ENCODE results near the gene SPOPL.
"Not testable (repeated sequence)": the region's sequence is repeated elsewhere in the genome, so short reads cannot be mapped to it uniquely, and the experiment has no call there.

The SPOPL gene

DNA sequence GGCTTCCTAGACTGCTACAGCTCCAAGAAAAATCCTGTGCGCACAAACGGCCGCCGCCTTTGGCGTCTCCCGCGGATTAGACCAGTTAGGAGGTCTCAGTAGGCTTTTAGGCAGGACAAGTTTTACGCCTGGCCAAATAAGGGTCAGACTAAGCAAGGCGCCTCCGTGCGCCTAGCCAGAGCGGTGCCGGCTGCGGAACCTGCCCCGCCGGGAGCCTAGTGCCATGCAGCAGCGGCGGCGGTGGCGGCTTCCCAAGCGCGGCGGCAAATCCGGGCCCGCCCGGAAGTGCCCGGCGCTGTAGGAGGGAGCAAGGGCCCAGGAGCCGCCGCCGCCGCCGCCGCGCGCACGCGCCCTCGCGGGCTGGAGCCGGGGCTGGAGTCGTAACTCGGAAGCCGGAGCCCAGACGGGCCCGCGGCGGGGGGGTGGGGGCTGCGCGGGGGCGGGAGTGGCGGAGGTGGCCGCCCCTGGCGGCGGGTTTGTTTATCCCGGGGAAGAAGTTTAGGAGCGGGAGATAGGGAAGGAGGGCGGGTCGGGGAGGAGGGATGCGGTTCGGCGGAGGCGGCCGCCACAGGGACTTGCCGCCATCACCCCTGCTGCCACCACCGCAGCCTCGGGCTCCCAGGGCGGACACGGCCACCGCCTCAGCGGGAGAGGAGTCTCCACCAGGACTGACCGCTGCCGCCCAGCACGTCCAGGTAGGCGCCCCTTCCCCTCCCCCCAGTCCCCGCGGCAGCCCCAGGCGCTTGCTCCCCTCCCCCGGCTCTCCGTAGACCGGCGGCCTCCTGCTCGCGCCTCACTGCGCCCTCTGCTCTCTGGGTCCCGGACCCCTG lies at the start of gene SPOPL:
TSS of gene SPOPL (plus strand) at position 346 of the 830 bp plus-strand sequence. CDS start 48,447 bp downstream, outside the sequence.
- H3K36me3 Mint-ChIP-seq (ENCODE audit: low read depth): peaks cover 1% of the 10 kb centered on the region
- H3K27ac Mint-ChIP-seq: peak within 1 kb of the TSS; percentile 94
- peaks cover 20% of the 10 kb centered on the region for H3K27me3 Mint-ChIP-seq (ENCODE audit: low read depth)
- no peaks in the 10 kb centered on the region for H3K9me3 Mint-ChIP-seq
- peak; percentile 89 for DNase-seq (ENCODE audit: low spot score)
- H3K4me1 Mint-ChIP-seq (ENCODE audit: low read depth): peaks cover 26% of the 10 kb centered on the region
- H3K4me3 Mint-ChIP-seq: peak within 1 kb of the TSS; percentile 94

DNA sequence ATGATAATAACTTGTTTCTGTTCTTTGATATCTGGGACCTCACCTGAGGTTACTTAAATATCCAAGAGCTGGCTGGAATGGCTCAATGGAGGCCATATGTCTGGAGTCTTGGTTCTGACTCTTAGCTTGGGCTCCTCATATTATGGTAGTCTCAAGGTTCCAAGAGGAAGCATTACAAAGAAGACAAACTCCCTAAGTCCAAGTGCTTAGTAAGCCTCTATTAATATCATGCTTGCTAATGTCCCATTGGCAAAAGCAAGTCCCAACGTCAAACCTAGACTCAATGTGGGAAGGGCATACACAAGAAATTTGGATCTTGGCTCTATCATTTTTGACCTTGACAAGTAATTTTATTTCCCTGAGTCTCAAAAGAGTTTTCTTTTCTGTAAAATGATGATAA lies 49.2 kb upstream of the SPOPL start:
- H3K27me3 Mint-ChIP-seq (ENCODE audit: low read depth): no peaks in the 10 kb centered on the region
- H3K4me3 Mint-ChIP-seq: no peak overlapping the region
- no peak for DNase-seq (ENCODE audit: low spot score)
- no peaks in the 10 kb centered on the region for H3K9me3 Mint-ChIP-seq
- no peaks in the 10 kb centered on the region for H3K4me1 Mint-ChIP-seq (ENCODE audit: low read depth)
- H3K36me3 Mint-ChIP-seq (ENCODE audit: low read depth): no peaks in the 10 kb centered on the region
- H3K27ac Mint-ChIP-seq: no peak overlapping the region

DNA sequence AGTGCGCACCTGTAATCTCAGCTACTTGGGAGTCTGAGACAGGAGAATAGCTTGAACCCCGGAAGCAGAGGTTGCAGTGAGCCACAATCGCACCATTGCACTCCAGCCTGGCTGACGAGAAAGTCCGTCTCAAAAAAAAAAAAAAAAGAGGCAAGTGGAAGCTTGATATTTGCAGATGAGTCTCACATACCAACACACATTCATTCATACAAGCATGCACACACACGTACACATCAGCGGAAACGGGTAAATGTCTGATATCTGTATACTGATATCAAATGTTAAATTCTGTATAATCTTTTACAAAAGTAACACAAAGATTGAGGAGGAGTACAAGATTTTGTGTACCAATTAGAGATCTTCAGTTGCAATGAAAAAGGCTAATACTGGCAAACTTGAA lies 47.8 kb upstream of the SPOPL start:
- Mint-ChIP-seq H3K36me3 (ENCODE audit: low read depth) (no peaks in the 10 kb centered on the region), H3K27ac (no peak overlapping the region), H3K4me3 (no peak overlapping the region), H3K9me3 (peaks cover 1% of the 10 kb centered on the region), H3K4me1 (ENCODE audit: low read depth) (no peaks in the 10 kb centered on the region), H3K27me3 (ENCODE audit: low read depth) (no peaks in the 10 kb centered on the region)
- no peak for DNase-seq (ENCODE audit: low spot score)

DNA sequence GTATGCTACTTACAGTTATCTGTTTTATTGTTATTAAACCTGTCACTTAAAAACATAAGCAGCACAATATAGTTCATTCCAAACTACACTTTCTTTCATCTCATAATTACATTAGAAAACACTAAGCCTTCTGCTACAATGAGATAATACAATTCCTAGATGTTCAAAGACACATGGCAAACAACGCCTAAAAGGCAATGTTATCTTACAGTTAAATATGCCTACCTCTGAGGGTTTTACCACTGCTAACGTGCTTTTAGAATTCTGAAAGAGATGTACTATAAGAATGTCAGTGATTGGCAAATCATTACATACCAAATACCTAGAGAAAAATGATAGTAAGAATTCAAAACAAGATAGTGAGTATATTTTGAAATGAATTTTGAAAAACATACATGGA lies 46.8 kb upstream of the SPOPL start:
- no peak for DNase-seq (ENCODE audit: low spot score)
- Mint-ChIP-seq H3K9me3 (peaks cover 4% of the 10 kb centered on the region), H3K27ac (no peak overlapping the region), H3K36me3 (ENCODE audit: low read depth) (no peaks in the 10 kb centered on the region), H3K4me3 (no peak overlapping the region), H3K4me1 (ENCODE audit: low read depth) (no peaks in the 10 kb centered on the region), H3K27me3 (ENCODE audit: low read depth) (no peaks in the 10 kb centered on the region)

DNA sequence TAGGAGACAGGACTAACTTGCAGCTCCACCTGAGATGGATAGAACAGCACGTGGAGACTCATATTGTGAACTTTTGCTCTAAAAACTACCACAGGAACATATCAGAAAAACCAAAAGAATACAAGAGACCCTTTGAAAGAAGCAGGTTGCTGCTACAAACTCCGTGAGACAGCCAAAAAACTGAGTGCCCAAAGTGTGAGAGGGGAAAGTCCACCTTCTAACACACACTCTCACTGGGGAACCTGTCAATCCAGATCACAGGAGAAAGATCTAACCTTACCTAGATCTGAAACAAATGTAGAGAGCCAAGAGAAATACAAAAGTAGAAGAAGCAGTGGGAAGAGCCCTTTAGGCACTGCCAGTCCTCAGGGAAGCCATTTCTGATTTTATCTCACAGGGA lies 46.3 kb upstream of the SPOPL start:
- H3K36me3 Mint-ChIP-seq (ENCODE audit: low read depth): no peaks in the 10 kb centered on the region
- DNase-seq (ENCODE audit: low spot score): no peak
- no peaks in the 10 kb centered on the region for H3K27me3 Mint-ChIP-seq (ENCODE audit: low read depth)
- H3K27ac Mint-ChIP-seq: no peak overlapping the region
- no peak overlapping the region for H3K4me3 Mint-ChIP-seq
- H3K4me1 Mint-ChIP-seq (ENCODE audit: low read depth): no peaks in the 10 kb centered on the region
- peaks cover 4% of the 10 kb centered on the region for H3K9me3 Mint-ChIP-seq

DNA sequence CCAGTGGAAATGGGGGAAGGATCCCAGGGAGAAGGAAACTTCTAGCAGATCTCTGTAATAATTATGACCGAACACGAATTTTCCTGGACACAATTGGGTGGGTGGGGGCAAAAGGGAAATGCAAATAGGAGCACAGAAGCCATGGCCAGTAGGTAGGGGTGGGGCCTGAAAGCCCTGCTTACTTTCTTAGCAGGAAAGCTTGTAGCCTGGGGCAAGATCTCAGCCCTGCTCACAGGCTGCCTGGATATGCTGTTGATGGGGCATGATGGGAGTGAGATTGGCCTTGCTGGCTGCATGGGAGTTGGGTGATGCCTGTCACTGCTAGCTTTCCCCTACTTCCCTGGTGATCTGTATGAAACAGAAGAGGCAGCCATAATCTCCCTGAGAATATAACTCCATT lies 45.9 kb upstream of the SPOPL start:
- peaks cover 4% of the 10 kb centered on the region for H3K9me3 Mint-ChIP-seq
- H3K36me3 Mint-ChIP-seq (ENCODE audit: low read depth): no peaks in the 10 kb centered on the region
- H3K27ac Mint-ChIP-seq: no peak overlapping the region
- H3K27me3 Mint-ChIP-seq (ENCODE audit: low read depth): no peaks in the 10 kb centered on the region
- no peak for DNase-seq (ENCODE audit: low spot score)
- H3K4me3 Mint-ChIP-seq: no peak overlapping the region
- H3K4me1 Mint-ChIP-seq (ENCODE audit: low read depth): no peaks in the 10 kb centered on the region

DNA sequence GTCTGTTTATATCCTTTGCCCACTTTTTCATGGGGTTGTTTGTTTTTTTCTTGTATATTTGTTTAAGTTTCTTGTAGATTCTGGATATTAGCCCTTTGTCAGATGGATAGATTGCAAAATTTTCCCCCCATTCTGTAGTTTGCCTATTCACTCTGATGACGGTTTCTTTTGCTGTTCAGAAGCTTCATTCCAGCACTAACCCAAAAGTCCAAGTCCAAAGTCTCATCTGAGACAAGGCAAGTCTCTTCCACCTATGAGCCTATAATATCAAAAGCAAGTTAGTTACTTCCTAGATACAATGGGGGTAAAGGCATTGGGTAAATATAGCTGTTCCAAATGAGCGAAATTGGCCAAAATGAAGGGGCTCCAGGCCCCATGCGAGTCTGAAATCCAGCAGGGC lies 38.9 kb upstream of the SPOPL start:
- H3K4me3 Mint-ChIP-seq; H3K27ac Mint-ChIP-seq; DNase-seq (ENCODE audit: low spot score); H3K4me1 Mint-ChIP-seq (ENCODE audit: low read depth); H3K9me3 Mint-ChIP-seq; H3K36me3 Mint-ChIP-seq (ENCODE audit: low read depth); H3K27me3 Mint-ChIP-seq (ENCODE audit: low read depth): not testable (repeated sequence)

DNA sequence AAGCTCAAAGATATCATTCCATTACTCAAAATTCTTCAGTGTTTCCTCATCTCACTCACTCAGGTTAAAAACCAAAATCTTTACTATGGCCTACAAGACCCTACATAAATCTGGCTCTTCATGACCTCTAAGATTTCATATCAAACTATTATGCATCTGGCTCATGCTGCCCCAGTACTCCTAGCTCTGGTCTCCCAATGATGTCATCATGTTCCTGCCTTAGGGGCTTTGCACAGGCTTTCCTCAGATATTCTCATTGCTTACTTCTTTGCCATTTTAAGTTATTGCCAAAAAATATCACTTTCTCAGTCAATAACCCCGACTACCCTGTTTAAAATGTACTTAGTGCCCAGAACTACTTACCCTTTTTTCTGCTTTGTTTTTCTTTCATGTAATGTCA lies 33.0 kb upstream of the SPOPL start:
- Mint-ChIP-seq H3K27me3 (ENCODE audit: low read depth) (no peaks in the 10 kb centered on the region), H3K4me3 (no peak overlapping the region), H3K27ac (no peak overlapping the region), H3K36me3 (ENCODE audit: low read depth) (no peaks in the 10 kb centered on the region), H3K4me1 (ENCODE audit: low read depth) (no peaks in the 10 kb centered on the region), H3K9me3 (peaks cover 2% of the 10 kb centered on the region)
- no peak for DNase-seq (ENCODE audit: low spot score)

DNA sequence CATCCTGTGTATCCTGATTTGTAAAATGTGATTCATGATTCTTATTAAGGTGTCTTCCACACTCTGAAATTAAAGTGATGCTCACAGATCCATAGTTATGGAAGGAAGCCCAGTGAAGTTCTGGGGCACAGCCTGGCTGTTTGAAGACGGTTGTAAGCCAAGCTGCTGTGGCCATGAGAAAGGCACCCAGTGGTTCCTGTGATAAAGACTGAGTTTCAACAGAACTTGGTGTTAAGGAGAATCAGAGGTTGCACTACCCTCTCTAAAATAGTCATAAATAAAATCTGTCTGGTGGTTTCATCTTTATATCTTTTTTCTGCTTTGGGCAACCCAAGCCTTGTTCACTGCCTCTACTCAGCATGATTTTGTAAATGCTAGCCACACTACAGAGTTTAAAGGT lies 32.2 kb upstream of the SPOPL start:
- H3K36me3 Mint-ChIP-seq (ENCODE audit: low read depth): no peaks in the 10 kb centered on the region
- no peaks in the 10 kb centered on the region for H3K27me3 Mint-ChIP-seq (ENCODE audit: low read depth)
- no peaks in the 10 kb centered on the region for H3K4me1 Mint-ChIP-seq (ENCODE audit: low read depth)
- no peak for DNase-seq (ENCODE audit: low spot score)
- H3K9me3 Mint-ChIP-seq: no peaks in the 10 kb centered on the region
- H3K27ac Mint-ChIP-seq: no peak overlapping the region
- no peak overlapping the region for H3K4me3 Mint-ChIP-seq

DNA sequence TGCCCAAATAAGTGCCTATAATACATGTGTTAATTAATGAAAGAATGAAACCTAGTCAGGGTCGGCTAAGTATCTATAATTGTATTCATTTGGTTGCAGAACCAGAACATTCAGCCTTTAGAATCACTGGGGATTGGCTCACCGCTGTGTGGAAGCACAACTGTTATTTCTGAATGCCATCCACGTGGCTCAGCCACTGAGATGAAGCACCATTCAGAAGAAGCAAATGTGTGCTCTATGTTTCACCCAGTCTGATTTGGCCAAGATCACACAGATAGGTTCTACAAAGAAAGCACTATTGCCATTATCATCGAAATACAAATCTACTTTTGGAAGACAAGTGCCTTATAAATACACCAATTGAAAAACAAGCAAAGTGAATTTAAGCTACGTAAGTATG lies 30.6 kb upstream of the SPOPL start:
- Mint-ChIP-seq H3K36me3 (ENCODE audit: low read depth) (no peaks in the 10 kb centered on the region), H3K4me3 (no peak overlapping the region), H3K9me3 (no peaks in the 10 kb centered on the region), H3K4me1 (ENCODE audit: low read depth) (no peaks in the 10 kb centered on the region), H3K27me3 (ENCODE audit: low read depth) (no peaks in the 10 kb centered on the region), H3K27ac (no peak overlapping the region)
- no peak for DNase-seq (ENCODE audit: low spot score)

DNA sequence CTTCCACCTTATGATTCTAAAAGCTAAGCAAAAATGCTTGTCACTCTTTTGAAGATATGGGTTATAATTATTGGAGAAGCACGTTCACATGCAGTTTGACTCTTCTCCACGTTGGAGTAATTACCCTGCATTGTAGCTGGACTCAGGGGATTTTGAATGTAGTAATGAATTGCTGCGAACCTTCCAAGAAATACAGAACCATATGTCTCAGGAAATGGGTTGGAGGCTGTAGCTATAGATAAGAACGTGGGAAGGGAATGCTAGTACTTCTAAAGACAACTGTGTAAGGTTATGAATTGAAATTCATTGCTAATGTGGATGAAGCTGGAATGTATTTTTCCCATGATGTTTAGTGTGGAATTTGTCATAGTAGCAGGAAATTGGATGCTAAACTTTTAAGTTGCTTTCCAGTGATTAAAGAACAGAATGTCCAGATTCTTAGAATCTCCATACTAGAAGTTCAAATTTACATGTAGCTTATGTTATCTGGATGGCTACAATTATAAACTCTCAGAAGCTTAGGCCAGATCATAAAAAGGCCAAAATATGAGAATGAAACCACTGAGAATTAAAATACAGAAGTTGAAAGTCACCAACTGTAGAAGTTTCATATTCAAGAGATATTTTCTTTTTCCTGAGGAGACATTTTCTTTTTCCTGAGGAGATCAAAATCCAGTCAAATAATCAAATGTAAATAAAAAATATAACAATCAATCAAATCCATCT lies 27.3 kb upstream of the SPOPL start:
- no peaks in the 10 kb centered on the region for H3K36me3 Mint-ChIP-seq (ENCODE audit: low read depth)
- no peak overlapping the region for H3K4me3 Mint-ChIP-seq
- no peaks in the 10 kb centered on the region for H3K4me1 Mint-ChIP-seq (ENCODE audit: low read depth)
- H3K9me3 Mint-ChIP-seq: no peaks in the 10 kb centered on the region
- no peaks in the 10 kb centered on the region for H3K27me3 Mint-ChIP-seq (ENCODE audit: low read depth)
- H3K27ac Mint-ChIP-seq: no peak overlapping the region
- DNase-seq (ENCODE audit: low spot score): no peak

DNA sequence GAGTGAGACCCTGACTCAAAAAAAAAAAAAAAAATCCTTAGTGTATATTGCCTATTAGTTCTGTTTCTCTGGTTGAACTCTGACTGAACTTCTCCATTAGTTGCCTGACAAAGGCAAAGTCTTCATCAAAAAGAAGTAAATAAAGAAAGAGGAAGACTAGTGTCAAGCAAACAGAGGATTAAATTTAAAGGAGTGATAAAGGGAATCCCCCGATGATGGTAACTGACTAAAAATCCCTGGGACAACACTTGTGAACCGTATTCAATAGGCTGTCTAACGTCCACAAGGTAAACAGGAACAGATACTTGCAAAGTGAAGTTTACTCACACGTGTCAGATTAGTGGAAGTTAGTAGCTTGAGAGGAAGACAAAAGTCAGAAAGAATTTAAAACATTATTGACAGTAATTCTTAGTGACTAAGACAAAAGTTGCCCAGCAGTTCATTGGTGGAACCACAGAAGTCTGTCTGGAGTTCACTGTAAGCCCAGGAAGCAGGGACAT lies 26.2 kb upstream of the SPOPL start:
- Mint-ChIP-seq H3K4me3 (no peak overlapping the region), H3K9me3 (no peaks in the 10 kb centered on the region), H3K27ac (no peak overlapping the region), H3K27me3 (ENCODE audit: low read depth) (no peaks in the 10 kb centered on the region), H3K36me3 (ENCODE audit: low read depth) (no peaks in the 10 kb centered on the region), H3K4me1 (ENCODE audit: low read depth) (no peaks in the 10 kb centered on the region)
- DNase-seq (ENCODE audit: low spot score): no peak

DNA sequence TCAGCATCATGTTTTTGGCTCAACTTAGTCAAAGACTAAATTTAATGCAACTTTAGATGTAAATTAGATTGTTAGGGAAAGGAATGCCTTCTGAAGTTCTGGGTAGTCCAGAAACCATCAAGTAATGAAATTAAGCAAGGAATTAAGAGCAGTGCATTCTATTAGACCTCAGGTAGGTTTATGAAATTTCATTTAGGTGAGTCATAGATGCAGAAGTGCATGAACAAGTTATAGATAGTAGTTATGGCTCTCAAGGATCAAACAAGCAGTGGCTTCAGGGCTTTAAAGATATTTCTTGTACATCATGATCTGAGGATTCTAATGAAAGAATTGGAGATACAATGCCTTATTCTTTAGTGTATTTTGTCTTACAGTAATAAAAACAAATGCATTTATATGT lies 25.4 kb upstream of the SPOPL start:
- Mint-ChIP-seq H3K27me3 (ENCODE audit: low read depth) (no peaks in the 10 kb centered on the region), H3K4me1 (ENCODE audit: low read depth) (no peaks in the 10 kb centered on the region), H3K36me3 (ENCODE audit: low read depth) (no peaks in the 10 kb centered on the region), H3K4me3 (no peak overlapping the region), H3K9me3 (no peaks in the 10 kb centered on the region), H3K27ac (no peak overlapping the region)
- no peak for DNase-seq (ENCODE audit: low spot score)

DNA sequence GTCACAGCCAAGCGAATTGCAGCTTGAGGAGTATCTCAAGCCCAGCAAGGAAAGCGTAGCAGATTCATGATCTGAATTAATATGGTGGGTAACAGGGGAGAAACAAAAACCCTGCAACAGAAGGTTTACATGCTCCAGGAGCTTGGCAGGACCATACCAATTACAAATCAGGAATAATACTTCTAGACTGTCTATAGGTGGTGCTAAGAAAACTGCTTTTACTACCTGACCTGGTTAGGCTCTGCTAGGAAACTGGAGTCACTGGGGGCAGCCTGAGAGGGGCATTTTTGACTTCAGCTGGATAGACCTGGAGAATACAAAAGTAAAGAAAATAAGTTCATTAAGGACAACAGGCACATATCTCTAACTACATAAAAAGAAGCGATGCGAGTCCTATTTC lies 24.6 kb upstream of the SPOPL start:
- no peak overlapping the region for H3K27ac Mint-ChIP-seq
- no peak for DNase-seq (ENCODE audit: low spot score)
- H3K36me3 Mint-ChIP-seq (ENCODE audit: low read depth): no peaks in the 10 kb centered on the region

More for the DNA sequence above, 24.6 kb upstream of the SPOPL start:
- H3K9me3 Mint-ChIP-seq: no peaks in the 10 kb centered on the region
- H3K27me3 Mint-ChIP-seq (ENCODE audit: low read depth): no peaks in the 10 kb centered on the region
- no peak overlapping the region for H3K4me3 Mint-ChIP-seq
- H3K4me1 Mint-ChIP-seq (ENCODE audit: low read depth): no peaks in the 10 kb centered on the region
